IPS-18c (cell line): ENCODE measurements around the gene PDE4D.
"Not testable (repeated sequence)": the region's sequence is repeated elsewhere in the genome, so short reads cannot be mapped to it uniquely, and the experiment has no call there.

Experiments used
- H3K4me3 ChIP-seq: 2 replicates; pipeline ENCODE4 v1.7.0; 2013; ENCODE audit warnings: low read depth, mild to moderate bottlenecking, low read length, moderate library complexity; ENCODE audit not compliant: insufficient read depth
- H3K9me3 ChIP-seq: one replicate; pipeline ENCODE4 v1.6.1; 2013; ENCODE audit warnings: mild to moderate bottlenecking, low read length, moderate library complexity; ENCODE audit not compliant: control insufficient read depth, insufficient read depth

Gene PDE4D

GRCh38 chr5:59420596-59420995 lies 472.9 kb downstream of the PDE4D start:
- H3K4me3 ChIP-seq = no peak overlapping the region
- no peaks in the 10 kb centered on the region for H3K9me3 ChIP-seq

GRCh38 chr5:59418808-59419207 lies 474.7 kb downstream of the PDE4D start:
- Histone ChIP-seq H3K4me3 (no peak overlapping the region), H3K9me3 (no peaks in the 10 kb centered on the region)

GRCh38 chr5:59416451-59416850 lies 477.1 kb downstream of the PDE4D start:
- Histone ChIP-seq H3K4me3 (no peak overlapping the region), H3K9me3 (no peaks in the 10 kb centered on the region)

- Histone ChIP-seq H3K9me3 (no peaks in the 10 kb centered on the region), H3K4me3 (no peak overlapping the region)
Observed at GRCh38 chr5:59416026-59416425, 477.5 kb downstream of the PDE4D start.

GRCh38 chr5:59412428-59412827 lies 481.1 kb downstream of the PDE4D start:
- Histone ChIP-seq H3K4me3 (no peak overlapping the region), H3K9me3 (peaks cover 4% of the 10 kb centered on the region)

GRCh38 chr5:59408997-59409396 lies 484.5 kb downstream of the PDE4D start:
- H3K4me3 ChIP-seq, H3K9me3 ChIP-seq: not testable (repeated sequence)

GRCh38 chr5:59407967-59408366 lies 485.6 kb downstream of the PDE4D start:
- peaks cover 4% of the 10 kb centered on the region for H3K9me3 ChIP-seq

GRCh38 chr5:59401637-59402036 lies 491.9 kb downstream of the PDE4D start:
- Histone ChIP-seq H3K9me3 (no peaks in the 10 kb centered on the region), H3K4me3 (no peak overlapping the region)

More at GRCh38 chr5:59407967-59408366, 485.6 kb downstream of the PDE4D start:
- H3K4me3 ChIP-seq = no peak overlapping the region

GRCh38 chr5:59394956-59395355 lies 498.6 kb downstream of the PDE4D start:
- not testable (repeated sequence) for H3K4me3 ChIP-seq, H3K9me3 ChIP-seq

GRCh38 chr5:59393585-59394420 lies 499.7 kb downstream of the PDE4D start:
- H3K9me3 ChIP-seq = no peaks in the 10 kb centered on the region

GRCh38 chr5:59391576-59391975 lies 501.9 kb downstream of the PDE4D start:
- no peaks in the 10 kb centered on the region for H3K9me3 ChIP-seq
- H3K4me3 ChIP-seq = no peak overlapping the region

More at GRCh38 chr5:59393585-59394420, 499.7 kb downstream of the PDE4D start:
- no peak overlapping the region for H3K4me3 ChIP-seq

GRCh38 chr5:59390989-59391388 lies 502.5 kb downstream of the PDE4D start:
- no peaks in the 10 kb centered on the region for H3K9me3 ChIP-seq
- H3K4me3 ChIP-seq = no peak overlapping the region

- Histone ChIP-seq H3K4me3 (no peak overlapping the region), H3K9me3 (no peaks in the 10 kb centered on the region)
Observed at GRCh38 chr5:59390074-59390659, 503.4 kb downstream of the PDE4D start.

GRCh38 chr5:59387127-59387526 lies 506.4 kb downstream of the PDE4D start:
- Histone ChIP-seq H3K9me3 (no peaks in the 10 kb centered on the region), H3K4me3 (no peak overlapping the region)

GRCh38 chr5:59385700-59386099 lies 507.8 kb downstream of the PDE4D start:
- no peaks in the 10 kb centered on the region for H3K9me3 ChIP-seq
- H3K4me3 ChIP-seq = no peak overlapping the region

- no peaks in the 10 kb centered on the region for H3K9me3 ChIP-seq
- H3K4me3 ChIP-seq = no peak overlapping the region
Observed at GRCh38 chr5:59380350-59380951, 513.1 kb downstream of the PDE4D start.

- H3K9me3 ChIP-seq, H3K4me3 ChIP-seq: not testable (repeated sequence)
Observed at GRCh38 chr5:59374036-59374435, 519.5 kb downstream of the PDE4D start.

GRCh38 chr5:59371525-59372127 lies 521.9 kb downstream of the PDE4D start:
- no peak overlapping the region for H3K4me3 ChIP-seq
- no peaks in the 10 kb centered on the region for H3K9me3 ChIP-seq
